IMR-90 (cell line): Measurements from ENCODE around the gene SNX25. TPM values are rescaled to one million over a fixed set of nuclear protein-coding genes. Genes with fewer than 3 reads are reported as not detected.
A peak's percentile ranks its signal among the peaks of the same experiment; 100 is the strongest.

Experiments
- ATAC-seq: fragments of 200-7000 bp; cut with Tn5 transposase; 2 replicates; pipeline ENCODE4 v1.9.1; 2020; ENCODE audit warnings: low read depth, mild to moderate bottlenecking, moderate library complexity
- BruUV-seq: library from RNA; stranded (reverse); fragments of 400-500 nt; replicated peaks from 2 replicates; lab custom pipeline; 2021; lab: Mats Ljungman, UMichigan
- CTCF ChIA-PET: fragments of 300-600 bp; formaldehyde crosslinking; extraction: SDS; loops from one replicate; lab custom pipeline; 2021; ENCODE audit warnings: antibody characterized with exemption; lab: Yijun Ruan, JAX
- POLR2A ChIA-PET: fragments of 300-600 bp; sonication (Branson Sonifier 250); formaldehyde crosslinking; loops from one replicate; lab custom pipeline; 2022; ENCODE audit warnings: antibody characterized with exemption; ENCODE audit not compliant: unreplicated experiment; lab: Charles Lee
- DNase-seq: peaks from one replicate; pipeline ENCODE4 v3.0.0; 2013
- H2AFZ ChIP-seq: replicated peaks from 2 replicates; pipeline ENCODE3; 2013; ENCODE audit warnings: low read length, mild to moderate bottlenecking; ENCODE audit not compliant: poor library complexity
- H2AK5ac ChIP-seq: 2 replicates; pipeline ENCODE4 v1.6.1; 2013; ENCODE audit warnings: low read depth, low read length, inconsistent platforms
- H2AK9ac ChIP-seq: replicated peaks from 2 replicates; pipeline ENCODE3; 2013; ENCODE audit warnings: mild to moderate bottlenecking, low read depth, low read length, moderate library complexity; ENCODE audit not compliant: poor library complexity
- H2BK120ac ChIP-seq: 2 replicates; pipeline ENCODE4 v1.6.1; 2013; ENCODE audit warnings: low read depth, low read length, inconsistent platforms
- H2BK15ac ChIP-seq: 3 replicates; pipeline ENCODE4 v1.6.1; 2013; ENCODE audit warnings: low read depth, low read length, inconsistent platforms
- H2BK20ac ChIP-seq: 2 replicates; pipeline ENCODE4 v1.6.1; 2013; ENCODE audit warnings: low read depth, mild to moderate bottlenecking, inconsistent platforms, low read length, moderate library complexity
- H2BK5ac ChIP-seq: 2 replicates; pipeline ENCODE4 v1.6.1; 2013; ENCODE audit warnings: mild to moderate bottlenecking, low read depth, low read length, inconsistent platforms; ENCODE audit not compliant: poor library complexity, severe bottlenecking
- H3K14ac ChIP-seq: replicated peaks from 2 replicates; pipeline ENCODE4 v1.6.1; 2013; ENCODE audit warnings: low read depth, low read length, inconsistent platforms
- H3K18ac ChIP-seq: 2 replicates; pipeline ENCODE4 v1.6.1; 2013; ENCODE audit warnings: low read depth, low read length, control low read depth
- H3K23ac ChIP-seq: 2 replicates; pipeline ENCODE4 v1.6.1; 2013; ENCODE audit warnings: low read depth, low read length, inconsistent platforms
- H3K27ac ChIP-seq: 2 replicates; pipeline ENCODE4 v1.5.1; 2013; ENCODE audit warnings: mild to moderate bottlenecking, control low read depth, low read length; ENCODE audit not compliant: insufficient read depth
- H3K27me3 ChIP-seq: 2 replicates; pipeline ENCODE4 v1.6.1; 2013; ENCODE audit warnings: low read length; ENCODE audit not compliant: control insufficient read depth, insufficient read depth
- H3K36me3 ChIP-seq: 2 replicates; pipeline ENCODE4 v1.6.1; 2013; ENCODE audit warnings: low read length, mixed read lengths; ENCODE audit not compliant: control insufficient read depth, insufficient read depth
- H3K4ac ChIP-seq: 2 replicates; pipeline ENCODE4 v1.6.1; 2013; ENCODE audit warnings: low read depth, low read length, inconsistent platforms
- H3K4me1 ChIP-seq: 2 replicates; pipeline ENCODE4 v1.6.1; 2013; ENCODE audit warnings: low read length, mixed read lengths; ENCODE audit not compliant: control insufficient read depth, insufficient read depth
- H3K4me2 ChIP-seq: 2 replicates; pipeline ENCODE4 v1.6.1; 2013; ENCODE audit warnings: low read depth, mild to moderate bottlenecking, control low read depth, low read length, moderate library complexity
- H3K4me3 ChIP-seq: 2 replicates; pipeline ENCODE4 v1.5.1; 2013; ENCODE audit warnings: low read depth, mild to moderate bottlenecking, control low read depth, low read length, moderate library complexity; ENCODE audit not compliant: insufficient read depth
- H3K56ac ChIP-seq: 2 replicates; pipeline ENCODE4 v1.6.1; 2013; ENCODE audit warnings: low read length, inconsistent platforms; ENCODE audit not compliant: insufficient read depth; ENCODE audit errors: extremely low read depth
- H3K79me1 ChIP-seq, 2 experiments: 2 replicates each; pipeline ENCODE4 v1.6.1; 2013; ENCODE audit warnings: low read length in 2 of 2, inconsistent platforms in 1 of 2, low read depth in 1 of 2
- H3K9ac ChIP-seq: 2 replicates; pipeline ENCODE4 v1.6.1; 2013; ENCODE audit warnings: low read depth, low read length, control low read depth
- H3K9me1 ChIP-seq: 2 replicates; pipeline ENCODE4 v1.6.1; 2013; ENCODE audit warnings: low read length, inconsistent platforms; ENCODE audit not compliant: insufficient read depth
- H3K9me3 ChIP-seq: 2 replicates; pipeline ENCODE4 v1.6.1; 2013; ENCODE audit warnings: low read length; ENCODE audit not compliant: control insufficient read depth, insufficient read depth
- H4K20me1 ChIP-seq: 2 replicates; pipeline ENCODE4 v1.6.1; 2013; ENCODE audit warnings: low read length, inconsistent platforms; ENCODE audit not compliant: insufficient read depth
- H4K5ac ChIP-seq: 2 replicates; pipeline ENCODE4 v1.6.1; 2013; ENCODE audit warnings: mild to moderate bottlenecking, low read depth, low read length, control low read depth
- H4K8ac ChIP-seq, 2 experiments: 2 replicates each; pipeline ENCODE4 v1.6.1; 2013; ENCODE audit warnings: low read depth in 2 of 2, low read length in 2 of 2, control low read depth in 1 of 2, inconsistent platforms in 1 of 2
- H4K91ac ChIP-seq: 2 replicates; pipeline ENCODE4 v1.6.1; 2013; ENCODE audit warnings: low read depth, low read length, inconsistent platforms; ENCODE audit not compliant: insufficient read depth
- BHLHE40 ChIP-seq: fragments of 150-350 bp; IDR thresholded peaks from 2 replicates; pipeline ENCODE4 v1.6.1; 2016; ENCODE audit warnings: mild to moderate bottlenecking, low read depth, low read length
- CTCF ChIP-seq: conservative IDR thresholded peaks from 2 replicates; pipeline ENCODE4 v1.5.1; 2012; ENCODE audit warnings: mild to moderate bottlenecking, low read depth, low read length, improper control_type of control experiment
- MAZ ChIP-seq: IDR thresholded peaks from 2 replicates; pipeline ENCODE4 v1.6.1; 2012; ENCODE audit warnings: low read depth, mild to moderate bottlenecking, low read length, improper control_type of control experiment, moderate library complexity, borderline replicate concordance
- NFE2L2 ChIP-seq: fragments of 150-350 bp; IDR thresholded peaks from 2 replicates; pipeline ENCODE4 v1.6.1; 2016; ENCODE audit warnings: low read depth, mild to moderate bottlenecking, low read length
- POLR2A ChIP-seq: IDR thresholded peaks from 2 replicates; pipeline ENCODE4 v1.6.1; 2012; ENCODE audit warnings: mild to moderate bottlenecking, low read depth, low read length
- RAD21 ChIP-seq: IDR thresholded peaks from 2 replicates; pipeline ENCODE4 v1.6.1; 2012; ENCODE audit warnings: low read length, improper control_type of control experiment
- SMC3 ChIP-seq: fragments of 150-350 bp; IDR thresholded peaks from 2 replicates; pipeline ENCODE4 v1.6.1; 2016; ENCODE audit warnings: low read depth, mild to moderate bottlenecking, antibody characterized with exemption, low read length, moderate library complexity
- WGBS, 2 experiments: methylation state at CpG; one replicate each; pipeline versions ENCODE4 v1.1.5 to v1.1.7; 2013; ENCODE audit warnings: missing lambda C conversion rate in 2 of 2; ENCODE audit not compliant: insufficient read length in 1 of 2; ENCODE audit errors: extremely low coverage in 2 of 2; 5-methylcytosine and 5-hydroxymethylcytosine counted together
- dilution Hi-C: fragments of 300-500 bp; cut with HindIII; formaldehyde crosslinking; loops from one replicate; pipeline ENCODE4 v1.14.3; 2018; ENCODE audit warnings: low sequenced_read_pairs; ENCODE audit not compliant: unreplicated experiment
- in situ Hi-C: fragments of 300-500 bp; cut with MboI; formaldehyde crosslinking; loops from 3 replicates; pipeline ENCODE4 v1.14.3; 2019; ENCODE audit warnings: low sequenced_read_pairs, inconsistent platforms, mixed read lengths
- intact Hi-C: fragments of 100-400 bp; cut with micrococcal nuclease; formaldehyde crosslinking; loops from 2 replicates; pipeline ENCODE4 v1.10.0; 2022
- polyA plus RNA-seq, 3 experiments: library from polyadenylated mRNA; depleted of rRNA; stranded (reverse); fragments of >200 nt; gene quantifications; 2 replicates each; pipeline ENCODE4 v1.2.3, GENCODE V29; 2012; ENCODE audit warnings: low replicate concordance in 1 of 3
- total RNA-seq: library from RNA; depleted of rRNA; stranded (reverse); fragments of >200 nt; gene quantifications from 2 replicates; pipeline ENCODE4 v1.2.3, GENCODE V29; 2012

SNX25 gene
- total and polyA plus RNA-seq, 2 of the 4 experiments (the other 2 are of a cell fraction): 11.4 to 28.3 TPM

DNA sequence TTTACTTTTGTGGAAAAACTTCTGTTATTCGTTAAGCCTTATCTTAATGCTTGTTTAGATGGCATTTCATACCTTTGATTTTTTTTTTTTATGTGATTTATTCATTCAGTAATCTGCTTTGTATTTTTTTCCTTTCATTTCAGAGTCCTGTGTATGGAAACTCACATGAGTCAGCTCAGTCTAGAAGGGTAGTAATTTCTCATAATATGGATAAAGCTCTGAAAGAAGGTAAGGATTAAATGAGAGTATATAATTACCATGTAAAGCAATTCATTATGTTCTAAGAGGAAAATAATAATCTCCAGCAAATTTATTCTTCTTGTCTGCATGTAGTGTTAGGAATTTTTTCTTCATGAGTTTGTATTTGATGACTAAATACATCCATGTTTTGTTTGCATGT is 37.8 kb downstream of the SNX25 start:
- no peaks in the 10 kb centered on the region for H4K20me1 ChIP-seq
- no peak overlapping the region for H3K23ac ChIP-seq
- H2BK120ac ChIP-seq: no peak overlapping the region
- BruUV-seq: no TSS peak
- ChIA-PET POLR2A (no interaction called here), CTCF (interaction anchor here (0.9 to 1.0 kb wide), 2 partner anchors 9 to 31 kb away, joined by 3 read pairs; no protein-coding TSS in a partner anchor)
- DNase-seq: no peak
- H3K79me1 ChIP-seq: peaks cover 15 to 17% of the 10 kb centered on the region in 2 experiments
- no peaks in the 10 kb centered on the region for H3K27me3 ChIP-seq
- WGBS, 2 experiments: no CpG with 5 or more reads among the region's 1 CpG
- H3K4me1 ChIP-seq: peaks cover 4% of the 10 kb centered on the region
- no peak overlapping the region for H4K8ac ChIP-seq
- H3K9me3 ChIP-seq: no peaks in the 10 kb centered on the region
- no peak overlapping the region for H3K14ac ChIP-seq
- no peak overlapping the region for H3K9ac ChIP-seq
- no peak overlapping the region for H3K56ac ChIP-seq
- H2AK9ac ChIP-seq: no peak overlapping the region
- peak; percentile 35; the same call in 1 of the 2 replicates for ATAC-seq
- H2BK5ac ChIP-seq: no peak overlapping the region
- no peak overlapping the region for H2BK15ac ChIP-seq
- TF ChIP-seq RAD21 (no peak), NFE2L2 (no peak), POLR2A (no peak), CTCF (no peak), MAZ (no peak), BHLHE40 (no peak), SMC3 (no peak)
- no peaks in the 10 kb centered on the region for H3K36me3 ChIP-seq
- no peaks in the 10 kb centered on the region; the same call in 1 of the 2 replicates for H3K9me1 ChIP-seq
- no peak overlapping the region for H4K91ac ChIP-seq
- no peak overlapping the region for H3K27ac ChIP-seq
- no peak overlapping the region for H2AK5ac ChIP-seq
- H2BK20ac ChIP-seq: no peak overlapping the region
- H2AFZ ChIP-seq: no peak overlapping the region
- no peak overlapping the region for H3K4ac ChIP-seq
- in situ Hi-C loops: no loop called here
- dilution Hi-C loops: no loop called here
- no peak overlapping the region for H3K4me3 ChIP-seq
- intact Hi-C loops: no loop called here
- H4K5ac ChIP-seq: no peak overlapping the region
- H3K18ac ChIP-seq: no peak overlapping the region
- no peak overlapping the region for H3K4me2 ChIP-seq
